Measurements from ENCODE around the gene STRN3.

- TF ChIP-seq CTCF (IDR thresholded peaks at IDR 0.05) (no peak), POLR2A (IDR thresholded peaks at IDR 0.05) (no peak)
These were observed 34.8 kb downstream of the STRN3 start for GRCh38 chr14:30991408-30991807.

All from right lobe of liver (tissue), 4 donors.